Mononuclear cell (primary cell): ENCODE measurements around the gene FCRL1. TPM values are rescaled to one million over a fixed set of nuclear protein-coding genes. Genes with fewer than 3 reads are reported as not detected.

Experiments
- H3K27me3 ChIP-seq: 2 replicates; pipeline ENCODE4 v1.6.0; 2011; ENCODE audit warnings: low read length, control low read depth; ENCODE audit not compliant: insufficient read depth
- H3K4me1 ChIP-seq: 2 replicates; pipeline ENCODE4 v1.5.1; 2011; ENCODE audit warnings: mild to moderate bottlenecking, low read length, control low read depth; ENCODE audit not compliant: insufficient read depth
- H3K4me3 ChIP-seq: 2 replicates; pipeline ENCODE4 v1.5.1; 2011; ENCODE audit warnings: mild to moderate bottlenecking, low read length, moderate library complexity
- H3K9me3 ChIP-seq: 2 replicates; pipeline ENCODE4 v1.5.1; 2011; ENCODE audit warnings: low read depth, mild to moderate bottlenecking, control low read depth, low read length
- total RNA-seq: library from RNA; depleted of rRNA; stranded (reverse); fragments of >200 nt; gene quantifications from one replicate; pipeline ENCODE4 v1.2.3, GENCODE V29; 2012

The FCRL1 gene
- total RNA-seq, 1 donor: 25.5 TPM

GRCh38 chr1:157774412-157774811 is 45.5 kb downstream of the FCRL1 start:
- H3K27me3 ChIP-seq: no peaks in the 10 kb centered on the region
- no peak overlapping the region for H3K4me3 ChIP-seq
- no peaks in the 10 kb centered on the region for H3K9me3 ChIP-seq
- H3K4me1 ChIP-seq: peaks cover 44% of the 10 kb centered on the region

- H3K27me3 ChIP-seq: no peaks in the 10 kb centered on the region
- peaks cover 44% of the 10 kb centered on the region for H3K4me1 ChIP-seq
- no peak overlapping the region for H3K4me3 ChIP-seq
- H3K9me3 ChIP-seq: no peaks in the 10 kb centered on the region
These were observed 46.2 kb downstream of the FCRL1 start for GRCh38 chr1:157773493-157774350.

GRCh38 chr1:157771661-157772425 is 48.1 kb downstream of the FCRL1 start:
- peaks cover 43% of the 10 kb centered on the region for H3K4me1 ChIP-seq
- no peaks in the 10 kb centered on the region for H3K27me3 ChIP-seq
- H3K9me3 ChIP-seq: no peaks in the 10 kb centered on the region
- no peak overlapping the region for H3K4me3 ChIP-seq

- Histone ChIP-seq H3K9me3 (no peaks in the 10 kb centered on the region), H3K27me3 (no peaks in the 10 kb centered on the region), H3K4me3 (no peak overlapping the region), H3K4me1 (peaks cover 35% of the 10 kb centered on the region)
These were observed 49.4 kb downstream of the FCRL1 start for GRCh38 chr1:157770442-157771043.

- H3K4me1 ChIP-seq: peaks cover 8% of the 10 kb centered on the region
- no peaks in the 10 kb centered on the region for H3K27me3 ChIP-seq
- H3K4me3 ChIP-seq: no peak overlapping the region
- no peaks in the 10 kb centered on the region for H3K9me3 ChIP-seq
These were observed 53.1 kb downstream of the FCRL1 start for GRCh38 chr1:157766792-157767191.

GRCh38 chr1:157758018-157758417 is 61.9 kb downstream of the FCRL1 start:
- H3K4me1 ChIP-seq: no peaks in the 10 kb centered on the region

GRCh38 chr1:157753611-157754010 is 66.3 kb downstream of the FCRL1 start:
- Histone ChIP-seq H3K4me3 (no peak overlapping the region), H3K27me3 (no peaks in the 10 kb centered on the region)

More at GRCh38 chr1:157758018-157758417, 61.9 kb downstream of the FCRL1 start:
- H3K9me3 ChIP-seq: peaks cover 12% of the 10 kb centered on the region
- no peak overlapping the region for H3K4me3 ChIP-seq
- no peaks in the 10 kb centered on the region for H3K27me3 ChIP-seq

GRCh38 chr1:157751283-157751682 is 68.6 kb downstream of the FCRL1 start:
- H3K9me3 ChIP-seq: no peaks in the 10 kb centered on the region
- no peaks in the 10 kb centered on the region for H3K4me1 ChIP-seq
- no peaks in the 10 kb centered on the region for H3K27me3 ChIP-seq
- no peak overlapping the region for H3K4me3 ChIP-seq

More at GRCh38 chr1:157753611-157754010, 66.3 kb downstream of the FCRL1 start:
- Histone ChIP-seq H3K4me1 (no peaks in the 10 kb centered on the region), H3K9me3 (no peaks in the 10 kb centered on the region)

GRCh38 chr1:157748262-157748817 is 71.6 kb downstream of the FCRL1 start:
- Histone ChIP-seq H3K27me3 (no peaks in the 10 kb centered on the region), H3K4me1 (no peaks in the 10 kb centered on the region), H3K4me3 (no peak overlapping the region), H3K9me3 (no peaks in the 10 kb centered on the region)

Other genes starting within 250 kb of the FCRL1 start
- gene FCRL4, start 222.0 kb downstream of the FCRL1 start, total RNA-seq: not detected
- 8.8 TPM for gene FCRL3, start 119.4 kb downstream of the FCRL1 start, total RNA-seq
- gene FCRL2, start 43.0 kb downstream of the FCRL1 start, total RNA-seq: 4.0 TPM
- gene CD5L, start 21.7 kb upstream of the FCRL1 start, total RNA-seq: not detected
- under 0.01 TPM for gene KIRREL1, start 173.5 kb upstream of the FCRL1 start, total RNA-seq